ENCODE data around the gene SORCS2.

The SORCS2 gene

GRCh38 chr4:7262134-7262533 is 69.8 kb downstream of the SORCS2 start:
- no peak for DNase-seq (ENCODE audit: low read depth in 1 of 2, low spot score in 1 of 2)

GRCh38 chr4:7263166-7263565 is 70.8 kb downstream of the SORCS2 start:
- DNase-seq (ENCODE audit: low read depth in 1 of 2, low spot score in 1 of 2): no peak

- no peak for DNase-seq (ENCODE audit: low read depth in 1 of 2, low spot score in 1 of 2)
Measured at GRCh38 chr4:7264694-7265093, 72.4 kb downstream of the SORCS2 start.

- no peak for DNase-seq (ENCODE audit: low read depth in 1 of 2, low spot score in 1 of 2)
Measured at GRCh38 chr4:7266525-7267292, 74.4 kb downstream of the SORCS2 start.

GRCh38 chr4:7267829-7268228 is 75.5 kb downstream of the SORCS2 start:
- DNase-seq (ENCODE audit: low read depth in 1 of 2, low spot score in 1 of 2): no peak

DNA sequence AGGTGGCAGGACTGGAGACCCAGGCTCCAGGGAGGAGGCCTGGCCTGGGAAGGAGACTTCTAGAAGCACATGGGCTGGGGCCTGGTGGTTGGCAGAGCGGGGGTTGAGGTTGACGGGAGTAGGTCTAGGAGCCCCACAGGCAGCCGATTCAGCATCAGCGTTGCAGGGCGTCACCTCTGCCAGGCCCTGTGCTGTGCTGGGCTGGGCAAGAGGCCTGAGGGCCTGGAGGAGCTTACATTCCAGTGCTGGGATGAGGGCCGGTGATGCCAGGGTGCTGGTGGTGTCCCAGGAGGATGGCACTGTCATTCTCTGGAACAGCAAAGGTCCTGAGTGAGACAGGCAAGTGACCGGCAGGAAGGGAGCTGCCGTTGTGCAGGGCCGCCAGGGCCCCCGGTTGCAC is 76.6 kb downstream of the SORCS2 start:
- no peak for DNase-seq (ENCODE audit: low read depth in 1 of 2, low spot score in 1 of 2)

DNA sequence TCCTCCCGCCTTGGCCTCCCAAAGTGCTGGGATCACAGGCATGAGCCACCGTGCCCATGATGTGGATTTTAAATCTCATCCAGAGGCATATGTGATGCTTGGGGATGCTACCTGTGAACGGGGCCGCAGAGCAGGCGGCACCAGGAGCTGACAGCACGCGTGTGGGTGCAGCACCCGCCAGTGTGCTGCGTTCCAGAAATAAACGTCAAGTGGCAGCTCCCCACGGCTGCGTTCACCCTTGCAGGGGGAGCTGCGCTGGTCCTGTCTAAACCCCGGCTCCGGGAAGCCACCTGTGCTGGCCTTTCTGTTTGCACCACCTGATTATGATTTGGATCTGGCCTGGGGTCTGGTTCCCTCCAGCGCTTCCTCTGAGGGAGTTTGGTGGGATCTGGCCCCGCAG is 77.8 kb downstream of the SORCS2 start:
- no peak for DNase-seq (ENCODE audit: low read depth in 1 of 2, low spot score in 1 of 2)

GRCh38 chr4:7272404-7272803 is 80.1 kb downstream of the SORCS2 start:
- DNase-seq (ENCODE audit: low read depth in 1 of 2, low spot score in 1 of 2): no peak

DNA sequence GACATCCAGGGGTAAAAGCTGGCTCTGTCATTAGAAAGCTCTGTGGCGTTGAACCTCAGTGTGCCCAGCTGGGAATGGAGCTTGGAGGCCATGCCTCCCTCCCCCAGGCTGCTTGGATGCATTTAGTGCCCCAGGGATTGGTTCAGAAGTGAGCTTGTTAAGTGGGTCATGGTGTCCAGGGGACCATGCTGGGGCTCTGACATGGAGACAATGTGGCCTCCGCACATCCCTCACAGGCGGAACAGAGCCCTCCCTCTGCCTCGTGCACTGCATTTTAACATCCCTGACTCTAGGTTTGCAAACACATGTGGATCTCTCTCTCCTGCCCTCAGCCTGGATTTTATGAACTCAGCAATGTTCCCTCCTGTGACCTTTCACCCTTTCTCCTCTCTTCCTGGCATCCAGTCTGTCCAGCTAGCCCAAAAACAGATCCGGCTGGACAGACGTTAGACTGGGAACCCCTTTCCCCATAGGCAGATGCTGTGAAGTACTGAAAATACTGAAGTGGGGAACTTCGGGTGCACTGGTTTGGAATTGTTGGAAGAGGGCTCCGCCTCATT is 81.5 kb downstream of the SORCS2 start:
- DNase-seq (ENCODE audit: low read depth in 1 of 2, low spot score in 1 of 2): no peak

GRCh38 chr4:7275067-7275466 is 82.7 kb downstream of the SORCS2 start:
- no peak for DNase-seq (ENCODE audit: low read depth in 1 of 2, low spot score in 1 of 2)

GRCh38 chr4:7275490-7276154 is 83.3 kb downstream of the SORCS2 start:
- no peak for DNase-seq (ENCODE audit: low read depth in 1 of 2, low spot score in 1 of 2)

DNA sequence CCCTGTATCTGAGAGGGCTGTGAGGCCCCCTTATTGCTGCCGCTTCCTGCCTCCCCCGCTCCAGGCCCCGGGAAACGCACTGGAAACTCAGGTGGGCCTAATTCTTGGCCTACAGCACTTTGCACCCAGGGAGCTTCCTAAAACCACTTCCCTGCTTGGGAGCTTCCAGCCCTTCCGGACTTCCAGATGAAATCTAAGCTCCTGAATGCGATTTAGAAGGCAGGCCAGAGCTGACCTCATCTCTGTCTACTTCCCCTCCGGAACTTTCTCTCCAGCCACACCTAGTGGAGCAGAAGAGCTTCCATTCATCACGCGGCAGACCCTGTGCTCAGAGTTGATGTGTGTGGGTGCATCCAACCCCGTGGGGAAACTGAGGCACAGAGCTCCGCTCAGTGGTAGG is 84.2 kb downstream of the SORCS2 start:
- DNase-seq (ENCODE audit: low read depth in 1 of 2, low spot score in 1 of 2): no peak

DNA sequence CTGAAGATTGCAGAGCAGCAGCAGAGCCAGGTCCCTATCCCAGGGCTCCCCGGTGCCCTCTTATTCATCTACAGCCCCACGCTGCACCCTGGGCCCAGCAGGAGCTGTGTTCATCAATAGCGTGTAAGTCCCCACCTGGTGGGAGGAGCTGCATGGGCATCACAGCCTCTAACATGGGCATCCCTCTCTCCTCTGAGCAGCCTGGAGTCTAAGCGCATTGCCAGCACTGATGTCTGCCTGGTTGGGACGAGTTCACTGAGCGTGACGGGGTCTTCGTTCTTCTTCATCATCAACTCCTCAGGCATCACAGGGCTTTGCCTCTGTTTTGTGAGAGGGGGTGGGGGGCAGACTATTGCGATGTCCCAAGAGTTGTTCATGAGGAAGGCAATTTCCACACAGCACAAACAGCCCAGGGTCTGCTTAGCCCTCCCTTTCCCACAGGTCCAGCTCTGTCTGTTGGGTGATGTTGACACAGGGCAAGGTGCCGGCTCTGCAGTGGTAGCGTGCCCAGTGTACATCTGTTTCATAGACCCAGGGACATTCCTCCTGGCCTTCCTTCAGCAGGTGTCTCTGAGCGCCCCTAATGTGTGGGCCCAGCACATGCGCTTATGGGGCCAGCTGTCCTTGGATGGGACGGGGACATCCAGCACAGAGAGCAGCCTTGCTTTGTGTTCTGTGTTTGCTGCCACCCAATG is 85.9 kb downstream of the SORCS2 start:
- no peak for DNase-seq (ENCODE audit: low read depth in 1 of 2, low spot score in 1 of 2)

DNA sequence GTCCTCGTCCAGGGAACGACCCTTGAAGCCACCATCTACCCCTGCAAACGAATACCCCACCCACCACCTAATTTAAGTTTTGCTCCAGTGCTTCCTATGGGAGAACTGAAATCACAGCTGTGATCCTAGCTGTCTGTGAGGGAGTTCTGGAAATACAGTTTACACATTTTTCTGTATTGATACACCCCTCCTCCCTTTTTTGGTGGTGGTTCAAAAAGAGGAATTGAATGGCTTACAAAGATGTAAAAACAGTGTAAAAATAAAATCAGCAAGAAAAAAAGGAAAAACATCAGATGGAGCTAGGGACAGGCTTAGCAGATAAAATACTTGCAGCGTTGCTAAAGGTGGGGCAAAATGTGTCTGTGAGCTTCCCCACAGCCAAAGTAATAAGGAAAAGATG is 86.6 kb downstream of the SORCS2 start:
- no peak for DNase-seq (ENCODE audit: low read depth in 1 of 2, low spot score in 1 of 2)

DNA sequence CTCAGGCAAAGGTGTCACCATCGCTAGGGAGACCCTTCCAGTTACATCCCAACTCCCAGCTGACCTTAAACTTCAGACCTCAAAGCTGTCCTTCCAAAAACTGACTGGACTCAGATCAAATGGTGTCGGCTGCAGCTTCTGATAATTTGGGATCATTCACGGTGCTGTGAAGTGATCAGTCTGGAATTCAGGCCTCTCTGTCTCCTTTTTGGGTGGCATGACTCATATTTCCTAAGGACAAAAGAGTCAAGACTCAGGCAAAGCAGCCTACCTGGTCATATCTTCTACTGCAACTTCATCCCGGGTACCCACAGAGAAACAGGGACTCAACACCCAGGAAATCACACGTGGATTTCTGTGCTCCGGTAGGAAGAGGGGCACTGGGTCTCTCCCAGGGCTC is 87.6 kb downstream of the SORCS2 start:
- DNase-seq (ENCODE audit: low read depth in 1 of 2, low spot score in 1 of 2): no peak

GRCh38 chr4:7280926-7281690 is 88.8 kb downstream of the SORCS2 start:
- no peak for DNase-seq (ENCODE audit: low read depth in 1 of 2, low spot score in 1 of 2)

DNA sequence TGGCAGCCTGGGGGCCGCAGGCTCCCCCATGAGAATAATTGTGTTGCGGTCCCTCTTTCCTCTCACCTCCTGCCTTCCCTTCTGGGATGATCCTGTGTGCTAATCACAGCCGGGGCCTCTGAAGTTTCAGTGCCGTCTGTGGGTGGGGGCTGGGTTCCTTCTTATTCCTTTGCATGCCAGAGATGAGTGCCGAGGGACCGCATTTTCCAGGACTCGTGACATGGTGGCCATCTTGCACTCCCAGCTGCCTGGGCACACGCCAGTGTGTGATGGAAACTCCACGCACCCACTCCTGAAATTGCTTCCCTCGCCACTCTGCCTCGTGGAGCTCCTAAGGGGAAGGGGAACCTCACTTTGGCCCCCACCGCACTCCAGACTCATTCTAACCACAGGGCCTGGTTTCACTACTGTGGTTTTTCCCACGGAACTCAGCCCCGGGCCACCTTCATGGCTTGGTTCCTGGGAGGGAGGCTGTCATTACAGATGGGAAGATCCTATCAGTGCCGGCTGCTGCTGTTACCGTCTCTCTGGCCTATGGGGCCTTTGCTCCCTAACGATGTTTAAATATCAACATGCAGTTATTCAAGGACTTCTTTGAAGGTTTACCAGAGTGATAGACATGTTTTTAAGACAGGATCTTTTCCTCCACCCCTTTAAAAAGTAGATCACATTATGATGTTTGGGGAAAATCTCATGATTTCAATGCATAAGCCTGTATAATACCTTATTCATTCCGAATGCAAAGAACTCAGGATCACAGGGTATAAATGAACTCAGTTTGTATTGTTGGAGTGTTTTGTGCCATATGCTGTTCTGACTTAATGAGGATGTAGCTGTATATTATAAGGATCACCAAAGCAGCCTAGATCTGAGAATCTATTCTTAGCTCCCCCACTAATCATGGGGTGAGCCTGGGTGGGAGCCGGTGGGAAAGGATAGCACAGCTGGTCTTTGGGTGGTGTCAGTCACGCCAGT is 89.6 kb downstream of the SORCS2 start:
- DNase-seq (ENCODE audit: low read depth in 1 of 2, low spot score in 1 of 2): no peak

GRCh38 chr4:7282786-7283440 is 90.6 kb downstream of the SORCS2 start:
- DNase-seq (ENCODE audit: low read depth in 1 of 2, low spot score in 1 of 2): no peak

- no peak for DNase-seq (ENCODE audit: low read depth in 1 of 2, low spot score in 1 of 2)
Measured at GRCh38 chr4:7285244-7286094, 93.1 kb downstream of the SORCS2 start.
